Gastrocnemius medialis (tissue), 4 donors: ENCODE measurements around the gene SS18L1. TPM values are rescaled to one million over a fixed set of nuclear protein-coding genes. Genes with fewer than 3 reads are reported as not detected.

Experiments
- ATAC-seq, 2 donors: fragments of 150-250 bp; one replicate each; pipeline ENCODE4 v1.9.1; 2016
- DNase-seq, 2 donors: peaks; one replicate each; pipeline ENCODE4 v3.0.0-alpha.2; 2019
- H3K27ac ChIP-seq, 4 donors: fragments of 200-600 bp; sonication (generic); 1 replicate in 1 of 4; 2 replicates in 3 of 4; pipeline ENCODE4 v1.5.1; 2016 to 2018; ENCODE audit warnings: mild to moderate bottlenecking in 2 of 4, moderate library complexity in 1 of 4
- H3K27me3 ChIP-seq, 3 donors: fragments of 200-600 bp; sonication (generic) in 2 of 3; 1 replicate in 1 of 3; 2 replicates in 2 of 3; pipeline versions ENCODE4 v1.5.1 to v1.6.0; 2016 to 2019; ENCODE audit warnings: mild to moderate bottlenecking in 1 of 3, moderate library complexity in 1 of 3
- H3K36me3 ChIP-seq, 2 donors: fragments of 200-600 bp; sonication (generic) in 1 of 2; one replicate each; pipeline ENCODE4 v1.5.1; 2017 to 2018
- H3K4me1 ChIP-seq, 2 donors: fragments of 200-600 bp; sonication (generic) in 1 of 2; one replicate each; pipeline ENCODE4 v1.5.1; 2016 to 2017; ENCODE audit warnings: mild to moderate bottlenecking in 2 of 2
- H3K4me3 ChIP-seq, 4 donors: fragments of 200-600 bp; sonication (generic) in 3 of 4; 1 replicate in 1 of 4; 2 replicates in 3 of 4; pipeline ENCODE4 v1.5.1; 2016 to 2019; ENCODE audit warnings: mild to moderate bottlenecking in 2 of 4
- H3K9me3 ChIP-seq, 3 donors: fragments of 200-600 bp; sonication (generic) in 2 of 3; 1 replicate in 1 of 3; 2 replicates in 2 of 3; pipeline ENCODE4 v1.5.1; 2016 to 2019
- POLR2A ChIP-seq, 2 donors: fragments of 450-650 bp; IDR thresholded peaks; one replicate each; pipeline ENCODE4 v1.6.1; 2017; ENCODE audit warnings: antibody characterized with exemption in 2 of 2, mild to moderate bottlenecking in 2 of 2, moderate library complexity in 2 of 2
- in situ Hi-C, 4 donors: fragments of 200-750 bp; cut with MboI; loops; one replicate each; pipeline versions ENCODE4 v1.15.0 to v1.8.0; 2017; ENCODE audit warnings: low sequenced_read_pairs in 4 of 4
- intact Hi-C: fragments of 100-400 bp; cut with DNase I; formaldehyde crosslinking; loops from one replicate; pipeline ENCODE4 v1.15.1; 2023; ENCODE audit warnings: low total_unique reads
- total RNA-seq, 4 donors: library from RNA; depleted of rRNA; stranded (reverse); fragments of >200 nt; gene quantifications; one replicate each; pipeline versions ENCODE4 v1.1.0 to v1.2.3, GENCODE V29; 2016
- TF ChIP-seq, protein P1 (sequence below), 5 experiments: fragments of 450-650 bp in 3 of 5; fragments of 200-600 bp in 2 of 5; sonication (generic) in 2 of 5; IDR thresholded peaks in 4 of 5; conservative IDR thresholded peaks in 1 of 5; 1 replicate in 4 of 5; 2 replicates in 1 of 5; pipeline ENCODE4 v1.5.1; 2016 to 2019; ENCODE audit warnings: antibody characterized with exemption in 5 of 5, mild to moderate bottlenecking in 3 of 5, moderate library complexity in 3 of 5

Gene SS18L1
- total RNA-seq, 4 donors from 2014 or later: 11.5 to 31.8 (median 16.9) TPM

DNA sequence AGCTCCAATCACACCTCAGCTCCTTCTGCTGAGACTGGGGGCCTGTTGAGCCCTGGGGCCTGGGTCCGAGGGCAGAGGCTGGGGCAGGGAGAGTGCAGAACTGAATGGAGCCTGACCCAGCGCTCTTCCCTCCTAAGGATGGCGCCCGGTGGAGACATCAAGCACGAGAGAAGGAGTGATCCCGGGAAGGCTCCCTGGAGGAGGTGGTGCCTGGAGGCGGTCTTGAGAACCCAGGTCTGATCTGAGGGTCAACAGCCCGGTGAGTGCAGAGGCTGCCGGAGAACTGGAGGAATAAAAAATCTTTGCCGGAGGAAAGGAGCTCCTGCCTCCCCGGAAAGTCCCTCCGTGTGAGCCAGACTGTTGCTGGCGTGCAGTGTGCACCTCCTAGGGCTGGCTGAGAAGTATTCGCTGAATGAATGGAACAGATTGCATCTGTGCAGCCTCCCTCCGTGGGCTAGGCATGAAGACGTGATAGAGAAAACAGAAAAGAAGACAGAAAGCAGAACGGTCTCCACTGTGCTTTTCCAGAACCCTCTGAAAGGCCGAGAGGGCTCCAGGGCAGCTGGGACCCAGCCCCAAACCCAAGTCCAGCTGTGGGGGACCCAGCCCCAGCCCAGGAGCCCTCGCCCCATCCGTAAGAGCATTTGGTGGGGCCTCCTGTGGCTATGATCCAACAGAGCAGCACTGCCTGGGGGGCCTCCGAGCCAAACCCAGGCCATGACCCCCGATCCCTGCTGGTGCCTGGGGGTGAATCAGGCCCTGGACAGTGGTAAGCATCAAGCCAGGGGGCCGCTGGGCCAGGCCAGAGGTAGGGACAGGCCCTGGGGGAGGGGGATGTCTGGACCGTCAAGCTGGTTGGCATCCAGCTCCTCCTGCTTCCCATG lies 83.4 kb downstream of the SS18L1 start:
- intact Hi-C loops (no loop called here), in situ Hi-C loops (no loop called here)
- H3K27me3 ChIP-seq: peaks cover 12 to 13% (median 13%) of the 10 kb centered on the region in 3 donors
- H3K36me3 ChIP-seq: no peaks in the 10 kb centered on the region
- TF ChIP-seq, protein P1, sequence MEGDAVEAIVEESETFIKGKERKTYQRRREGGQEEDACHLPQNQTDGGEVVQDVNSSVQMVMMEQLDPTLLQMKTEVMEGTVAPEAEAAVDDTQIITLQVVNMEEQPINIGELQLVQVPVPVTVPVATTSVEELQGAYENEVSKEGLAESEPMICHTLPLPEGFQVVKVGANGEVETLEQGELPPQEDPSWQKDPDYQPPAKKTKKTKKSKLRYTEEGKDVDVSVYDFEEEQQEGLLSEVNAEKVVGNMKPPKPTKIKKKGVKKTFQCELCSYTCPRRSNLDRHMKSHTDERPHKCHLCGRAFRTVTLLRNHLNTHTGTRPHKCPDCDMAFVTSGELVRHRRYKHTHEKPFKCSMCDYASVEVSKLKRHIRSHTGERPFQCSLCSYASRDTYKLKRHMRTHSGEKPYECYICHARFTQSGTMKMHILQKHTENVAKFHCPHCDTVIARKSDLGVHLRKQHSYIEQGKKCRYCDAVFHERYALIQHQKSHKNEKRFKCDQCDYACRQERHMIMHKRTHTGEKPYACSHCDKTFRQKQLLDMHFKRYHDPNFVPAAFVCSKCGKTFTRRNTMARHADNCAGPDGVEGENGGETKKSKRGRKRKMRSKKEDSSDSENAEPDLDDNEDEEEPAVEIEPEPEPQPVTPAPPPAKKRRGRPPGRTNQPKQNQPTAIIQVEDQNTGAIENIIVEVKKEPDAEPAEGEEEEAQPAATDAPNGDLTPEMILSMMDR (IDR thresholded peaks at IDR 0.05 in 4 of 5, conservative IDR thresholded peaks at IDR 0.05 in 1 of 5): no peak
- no peak for TF ChIP-seq POLR2A (IDR thresholded peaks at IDR 0.05)
- H3K4me3 ChIP-seq: no peak overlapping the region
- DNase-seq (no peak), ATAC-seq (no peak)
- H3K4me1 ChIP-seq: no peaks in the 10 kb centered on the region
- H3K27ac ChIP-seq: no peak overlapping the region
- no peaks in the 10 kb centered on the region for H3K9me3 ChIP-seq

DNA sequence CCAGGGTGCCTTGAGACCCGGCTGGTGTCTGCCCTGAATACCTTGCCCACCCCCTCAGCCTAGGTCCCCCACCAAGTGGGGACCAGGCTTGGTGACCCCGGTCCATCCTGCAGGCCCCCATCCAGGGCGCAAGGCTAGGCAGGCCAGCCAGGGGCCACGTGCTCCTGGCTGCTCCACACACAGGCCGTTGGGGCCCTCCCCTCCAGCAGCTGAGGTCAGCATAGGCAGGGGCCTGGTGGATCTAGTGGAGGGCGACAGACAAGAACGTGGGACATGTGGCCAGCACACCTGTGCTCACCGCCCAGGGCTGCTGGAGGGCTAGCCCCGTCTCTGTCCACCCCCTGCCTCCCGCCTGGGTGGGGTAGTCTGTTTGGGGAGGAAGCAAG lies 84.0 kb downstream of the SS18L1 start:
- in situ Hi-C loops: no loop called here
- intact Hi-C loops: no loop called here
- H3K4me1 ChIP-seq: no peaks in the 10 kb centered on the region
- H3K9me3 ChIP-seq: no peaks in the 10 kb centered on the region
- TF ChIP-seq POLR2A (IDR thresholded peaks at IDR 0.05): no peak
- TF ChIP-seq, protein P1 (IDR thresholded peaks at IDR 0.05 in 4 of 5, conservative IDR thresholded peaks at IDR 0.05 in 1 of 5): no peak
- H3K27me3 ChIP-seq: peaks cover 6 to 7% (median 7%) of the 10 kb centered on the region in 3 donors
- ATAC-seq: no peak
- H3K4me3 ChIP-seq: no peak overlapping the region
- no peaks in the 10 kb centered on the region for H3K36me3 ChIP-seq
- no peak overlapping the region for H3K27ac ChIP-seq
- DNase-seq: no peak

DNA sequence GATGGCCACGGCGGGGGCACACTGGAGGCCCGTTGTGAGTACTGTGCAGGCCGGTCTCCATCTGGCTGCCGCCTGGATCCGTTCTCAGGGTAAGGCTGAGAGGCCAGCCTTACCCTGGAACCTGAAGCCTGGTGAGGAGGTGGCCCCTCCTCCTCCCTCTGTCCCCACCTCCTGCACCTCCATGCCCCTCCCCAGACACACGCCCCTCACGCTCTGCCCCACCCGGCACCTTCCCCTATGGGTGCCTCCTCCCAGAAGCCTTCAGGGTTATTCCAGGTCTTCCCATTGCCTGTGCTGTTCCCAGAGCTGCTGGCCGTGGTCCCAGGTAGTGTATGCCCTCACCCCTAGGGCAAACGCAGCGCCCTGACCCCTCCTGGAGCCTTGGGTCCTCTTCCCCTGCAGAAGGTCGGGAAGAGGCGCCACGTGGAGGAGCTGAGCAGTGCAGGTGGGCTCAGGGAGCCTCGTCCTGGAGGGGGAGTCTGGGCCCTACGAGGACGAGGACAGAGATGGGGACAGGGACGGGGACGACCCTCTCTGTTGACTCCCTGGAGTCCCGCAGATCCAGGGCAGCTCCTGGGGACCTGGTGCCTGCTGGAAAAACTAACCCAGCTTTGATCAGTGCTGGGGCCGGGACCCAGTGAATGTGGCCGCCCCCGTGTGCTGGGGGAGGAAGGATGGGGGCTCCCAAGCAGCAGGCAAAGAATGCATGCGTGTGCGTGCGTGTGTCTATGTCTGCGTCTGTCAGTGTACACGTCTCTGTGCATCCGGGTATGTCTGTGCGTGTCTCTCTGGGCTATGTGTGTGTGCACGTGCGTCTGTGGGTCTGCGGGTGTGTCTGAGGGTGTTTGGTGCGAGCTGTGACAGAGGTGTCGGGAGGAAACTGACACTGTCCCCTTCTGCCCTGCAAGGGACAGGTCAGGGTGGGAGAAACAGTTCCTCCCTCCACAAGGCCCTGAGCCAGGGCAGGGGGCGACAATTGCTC lies 84.7 kb downstream of the SS18L1 start:
- no peak for TF ChIP-seq POLR2A (IDR thresholded peaks at IDR 0.05)
- TF ChIP-seq, protein P1 (IDR thresholded peaks at IDR 0.05 in 4 of 5, conservative IDR thresholded peaks at IDR 0.05 in 1 of 5): no peak
- H3K9me3 ChIP-seq: no peaks in the 10 kb centered on the region
- H3K4me1 ChIP-seq: peaks cover 2 to 6% of the 10 kb centered on the region in 2 donors
- in situ Hi-C loops (no loop called here), intact Hi-C loops (no loop called here)
- H3K27me3 ChIP-seq: peaks cover 0 to 3% (median 0%) of the 10 kb centered on the region in 3 donors
- no peak overlapping the region for H3K4me3 ChIP-seq
- no peaks in the 10 kb centered on the region for H3K36me3 ChIP-seq
- no peak overlapping the region for H3K27ac ChIP-seq
- ATAC-seq: no peak
- no peak for DNase-seq

DNA sequence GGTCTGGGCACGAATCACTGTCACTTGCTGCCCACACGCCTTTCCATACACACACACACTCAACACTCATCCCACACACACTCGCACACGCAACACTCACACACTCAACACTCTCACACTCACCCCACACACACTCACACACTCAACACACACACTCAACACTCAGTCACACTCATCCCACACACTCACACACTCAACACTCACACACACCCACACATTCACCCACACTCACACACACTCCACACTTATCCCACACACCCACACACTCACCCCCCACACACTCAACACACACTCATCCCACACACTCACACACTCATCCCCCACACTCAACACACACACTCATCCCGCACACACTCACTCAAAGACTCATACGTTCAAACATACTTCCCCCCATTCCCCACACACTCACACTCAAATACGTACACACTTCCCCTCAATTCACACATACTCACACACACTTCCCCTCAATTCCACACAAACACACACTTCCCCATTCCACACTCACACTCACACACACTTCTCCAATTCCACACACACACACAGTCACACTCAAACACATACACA lies 85.5 kb downstream of the SS18L1 start:
- no peaks in the 10 kb centered on the region for H3K36me3 ChIP-seq
- in situ Hi-C loops: no loop called here

More for the DNA sequence above, 85.5 kb downstream of the SS18L1 start:
- H3K4me1 ChIP-seq: peaks cover 5 to 10% of the 10 kb centered on the region in 2 donors
- DNase-seq (no peak), ATAC-seq (no peak)
- TF ChIP-seq, protein P1 (IDR thresholded peaks at IDR 0.05 in 4 of 5, conservative IDR thresholded peaks at IDR 0.05 in 1 of 5): no peak
- no peak for TF ChIP-seq POLR2A (IDR thresholded peaks at IDR 0.05)
- intact Hi-C loops: no loop called here
- no peak overlapping the region for H3K4me3 ChIP-seq
- H3K27ac ChIP-seq: no peak overlapping the region
- H3K9me3 ChIP-seq: no peaks in the 10 kb centered on the region
- H3K27me3 ChIP-seq: no peaks in the 10 kb centered on the region
